HG03095 (cell line): ENCODE results near the gene NLK.
"Not testable (repeated sequence)": the region's sequence is repeated elsewhere in the genome, so short reads cannot be mapped to it uniquely, and the experiment has no call there.

Source experiments
- ATAC-seq: cut with Tn5 transposase; IDR thresholded peaks from one replicate; pipeline ENCODE4 v1.9.1; 2021; ENCODE audit warnings: moderate library complexity; ENCODE audit not compliant: unreplicated experiment

The NLK gene

GRCh38 chr17:28042657-28042720, at the start of gene NLK:
Gene NLK (plus strand): TSS chr17:28042677. CDS start chr17:28042874, 197 bp downstream.
- no peak for ATAC-seq

- ATAC-seq: no peak
Measured at GRCh38 chr17:27993161-27993695, 49.2 kb upstream of the NLK start.

GRCh38 chr17:27993723-27994310, 48.7 kb upstream of the NLK start:
- no peak for ATAC-seq

- no peak for ATAC-seq
Measured at GRCh38 chr17:27994586-27994985, 47.9 kb upstream of the NLK start.

GRCh38 chr17:27995554-27995953, 46.9 kb upstream of the NLK start:
- ATAC-seq: no peak

GRCh38 chr17:27996202-27997043, 46.1 kb upstream of the NLK start:
- ATAC-seq: no peak

- no peak for ATAC-seq
Measured at GRCh38 chr17:27997044-27997401, 45.5 kb upstream of the NLK start.

GRCh38 chr17:27997522-27997921, 45.0 kb upstream of the NLK start:
- ATAC-seq: no peak

GRCh38 chr17:28001149-28001548, 41.3 kb upstream of the NLK start:
- no peak for ATAC-seq

GRCh38 chr17:28004344-28004743, 38.1 kb upstream of the NLK start:
- ATAC-seq: no peak

GRCh38 chr17:28007925-28008324, 34.6 kb upstream of the NLK start:
- not testable (repeated sequence) for ATAC-seq

GRCh38 chr17:28008513-28008912, 34.0 kb upstream of the NLK start:
- no peak for ATAC-seq

GRCh38 chr17:28010406-28010805, 32.1 kb upstream of the NLK start:
- ATAC-seq: no peak

- ATAC-seq: no peak
Measured at GRCh38 chr17:28018439-28019070, 23.9 kb upstream of the NLK start.

- ATAC-seq: no peak
Measured at GRCh38 chr17:28020515-28020914, 22.0 kb upstream of the NLK start.

GRCh38 chr17:28029044-28029443, 13.4 kb upstream of the NLK start:
- no peak for ATAC-seq

- no peak for ATAC-seq
Measured at GRCh38 chr17:28030386-28030785, 12.1 kb upstream of the NLK start.

GRCh38 chr17:28031174-28031573, 11.3 kb upstream of the NLK start:
- ATAC-seq: no peak

- ATAC-seq: no peak
Measured at GRCh38 chr17:28033972-28034714, 8.3 kb upstream of the NLK start.

- ATAC-seq: not testable (repeated sequence)
Measured at GRCh38 chr17:28035452-28035851, 7.0 kb upstream of the NLK start.

GRCh38 chr17:28035884-28036283, 6.6 kb upstream of the NLK start:
- not testable (repeated sequence) for ATAC-seq

GRCh38 chr17:28038802-28039201, 3.7 kb upstream of the NLK start:
- ATAC-seq: no peak
